OCI-LY3 (cell line): ENCODE data around the gene FEV.

ENCODE experiments used
- EZH2phosphoT487 ChIP-seq: fragments of 200-600 bp; shearing (Covaris generic); IDR thresholded peaks from 2 replicates; pipeline ENCODE4 v1.6.1; 2018; ENCODE audit warnings: antibody characterized with exemption, mixed run types, low read depth
- TF ChIP-seq, protein P1 (sequence below): fragments of 200-600, 300-600 bp; sonication (generic); IDR thresholded peaks from 2 replicates; pipeline ENCODE4 v1.5.1; 2014; ENCODE audit warnings: antibody characterized with exemption, low read length, low read depth

DNA sequence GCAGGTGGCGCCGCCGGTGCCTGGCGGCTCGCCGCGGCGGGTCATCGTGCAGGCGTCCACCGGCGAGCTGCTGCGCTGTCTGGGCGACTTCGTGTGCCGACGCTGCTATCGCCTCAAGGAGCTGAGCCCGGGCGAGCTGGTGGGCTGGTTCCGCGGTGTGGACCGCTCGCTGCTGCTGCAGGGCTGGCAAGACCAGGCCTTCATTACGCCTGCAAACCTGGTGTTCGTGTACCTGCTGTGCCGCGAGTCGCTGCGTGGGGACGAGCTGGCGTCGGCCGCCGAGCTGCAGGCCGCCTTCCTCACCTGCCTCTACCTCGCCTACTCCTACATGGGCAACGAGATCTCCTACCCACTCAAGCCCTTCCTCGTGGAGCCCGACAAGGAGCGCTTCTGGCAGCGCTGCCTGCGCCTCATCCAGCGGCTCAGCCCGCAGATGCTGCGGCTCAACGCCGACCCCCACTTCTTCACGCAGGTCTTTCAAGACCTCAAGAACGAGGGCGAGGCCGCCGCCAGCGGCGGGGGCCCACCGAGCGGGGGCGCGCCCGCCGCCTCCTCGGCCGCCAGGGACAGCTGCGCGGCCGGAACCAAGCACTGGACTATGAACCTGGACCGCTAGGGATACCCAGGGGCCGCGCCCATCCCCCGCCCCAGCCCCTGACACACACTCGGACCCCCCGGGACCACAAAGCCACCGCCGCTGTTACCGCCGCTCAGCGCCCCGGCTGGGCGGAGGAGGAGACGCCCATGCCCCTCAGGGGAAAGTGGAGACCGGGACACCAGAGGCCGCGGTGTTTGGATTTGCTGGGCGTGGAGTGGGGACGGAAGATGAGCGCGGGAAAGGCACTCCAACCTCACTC, 24.4 kb downstream of the FEV start:
- TF ChIP-seq, protein P1, sequence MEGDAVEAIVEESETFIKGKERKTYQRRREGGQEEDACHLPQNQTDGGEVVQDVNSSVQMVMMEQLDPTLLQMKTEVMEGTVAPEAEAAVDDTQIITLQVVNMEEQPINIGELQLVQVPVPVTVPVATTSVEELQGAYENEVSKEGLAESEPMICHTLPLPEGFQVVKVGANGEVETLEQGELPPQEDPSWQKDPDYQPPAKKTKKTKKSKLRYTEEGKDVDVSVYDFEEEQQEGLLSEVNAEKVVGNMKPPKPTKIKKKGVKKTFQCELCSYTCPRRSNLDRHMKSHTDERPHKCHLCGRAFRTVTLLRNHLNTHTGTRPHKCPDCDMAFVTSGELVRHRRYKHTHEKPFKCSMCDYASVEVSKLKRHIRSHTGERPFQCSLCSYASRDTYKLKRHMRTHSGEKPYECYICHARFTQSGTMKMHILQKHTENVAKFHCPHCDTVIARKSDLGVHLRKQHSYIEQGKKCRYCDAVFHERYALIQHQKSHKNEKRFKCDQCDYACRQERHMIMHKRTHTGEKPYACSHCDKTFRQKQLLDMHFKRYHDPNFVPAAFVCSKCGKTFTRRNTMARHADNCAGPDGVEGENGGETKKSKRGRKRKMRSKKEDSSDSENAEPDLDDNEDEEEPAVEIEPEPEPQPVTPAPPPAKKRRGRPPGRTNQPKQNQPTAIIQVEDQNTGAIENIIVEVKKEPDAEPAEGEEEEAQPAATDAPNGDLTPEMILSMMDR: no peak
- TF ChIP-seq EZH2phosphoT487: no peak
